Spleen (tissue), 11 donors: ENCODE data around the gene KIAA2012. TPM values are rescaled to one million over a fixed set of nuclear protein-coding genes. Genes with fewer than 3 reads are reported as not detected.

Source experiments
- DNase-seq: peaks from one replicate; pipeline ENCODE4 v3.0.0-alpha.2; 2020
- H3K27ac ChIP-seq, 8 donors: fragments of 200-600 bp; sonication (generic) in 7 of 8; 1 replicate in 4 of 8; 2 replicates in 4 of 8; pipeline versions ENCODE4 v1.5.0 to v1.8.0; 2016 to 2021; ENCODE audit warnings: inconsistent platforms in 4 of 8, mild to moderate bottlenecking in 4 of 8, moderate library complexity in 1 of 8
- H3K27me3 ChIP-seq, 7 donors: fragments of 200-600 bp; sonication (generic) in 6 of 7; replicated peaks in 1 of 7; 1 replicate in 4 of 7; 2 replicates in 3 of 7; pipeline versions ENCODE4 v1.5.0 to v1.8.0; 2016 to 2021; ENCODE audit warnings: inconsistent platforms in 3 of 7, mild to moderate bottlenecking in 1 of 7
- H3K36me3 ChIP-seq, 6 donors: fragments of 200-600 bp; sonication (generic) in 5 of 6; 1 replicate in 4 of 6; 2 replicates in 2 of 6; pipeline versions ENCODE4 v1.5.0 to v1.8.0; 2016 to 2021; ENCODE audit warnings: inconsistent platforms in 2 of 6
- H3K4me1 ChIP-seq, 6 donors: fragments of 200-600 bp; sonication (generic) in 5 of 6; 1 replicate in 3 of 6; 2 replicates in 3 of 6; pipeline versions ENCODE4 v1.5.0 to v1.8.0; 2016 to 2021; ENCODE audit warnings: inconsistent platforms in 3 of 6
- H3K4me3 ChIP-seq, 8 donors: fragments of 200-600 bp; sonication (generic) in 7 of 8; 1 replicate in 4 of 8; 2 replicates in 4 of 8; pipeline versions ENCODE4 v1.5.0 to v1.8.0; 2016 to 2021; ENCODE audit warnings: inconsistent platforms in 4 of 8, mild to moderate bottlenecking in 4 of 8, moderate library complexity in 2 of 8
- H3K9me3 ChIP-seq, 8 donors: fragments of 200-600 bp; sonication (generic) in 7 of 8; 1 replicate in 4 of 8; 2 replicates in 4 of 8; pipeline versions ENCODE4 v1.5.0 to v1.8.0; 2016 to 2021; ENCODE audit warnings: inconsistent platforms in 4 of 8
- CTCF ChIP-seq, 11 experiments: fragments of 200-600 bp in 7 of 11; fragments of 450-650 bp in 4 of 11; sonication (generic) in 4 of 11; IDR thresholded peaks in 8 of 11; conservative IDR thresholded peaks in 3 of 11; 1 replicate in 7 of 11; 2 replicates in 4 of 11; pipeline versions ENCODE4 v1.4.0 to v1.8.0; 2016 to 2021; ENCODE audit warnings: antibody characterized with exemption in 11 of 11, inconsistent platforms in 4 of 11, mild to moderate bottlenecking in 1 of 11
- POLR2A ChIP-seq, 3 donors: fragments of 450-650 bp; IDR thresholded peaks; one replicate each; pipeline ENCODE4 v1.5.1; 2017; ENCODE audit warnings: antibody characterized with exemption in 3 of 3, mild to moderate bottlenecking in 1 of 3
- POLR2AphosphoS5 ChIP-seq, 3 donors: sonication (generic); formaldehyde crosslinking; IDR thresholded peaks; one replicate each; pipeline ENCODE4 v1.5.1; 2017; ENCODE audit warnings: antibody characterized with exemption in 3 of 3
- WGBS, 5 donors: extraction: QIAGEN DNeasy Blood & Tissue Kit in 3 of 5; methylation state at CpG; one replicate each; pipeline versions ENCODE4 v1.1.5 to v1.1.7; 2013 to 2018; 5-methylcytosine and 5-hydroxymethylcytosine counted together
- intact Hi-C: fragments of 100-400 bp; cut with DNase I; formaldehyde crosslinking; loops from one replicate; pipeline ENCODE4 v1.15.0; 2023; ENCODE audit warnings: low total_unique reads
- polyA plus RNA-seq, 3 donors: library from polyadenylated mRNA; stranded (reverse); fragments of 200-250 nt; gene quantifications; one replicate each; pipeline ENCODE4 v1.2.1, GENCODE V29; 2013
- total RNA-seq, 7 donors: library from RNA; depleted of rRNA in 3 of 7; stranded (reverse); fragments of >200 nt in 3 of 7; fragmentation: NEBNext Ultra II Directional in 4 of 7; extraction: Animal tissue kit (Norgen Biotek cat#: 25700) in 4 of 7; gene quantifications; one replicate each; pipeline versions ENCODE4 v1.1.0 to v1.2.1, GENCODE V29; 2016 to 2021
- donor health status: healthy with polysubstance abuse.
- donor health status: DM: no; HTN: no; CAD: no; lungs with moderate emphysema.
- donor health status: DM: no; HTN: no; CAD: no.
- donor health status: Bipolar disorder and iron deficiency.
- donor health status: healthy.
- donor health status: DM: no; HTN: no; CAD: no.
- donor health status: DM: yes; HTN: yes; CAD: no.

The KIAA2012 gene
- total and polyA plus RNA-seq, 10 donors: not detected

DNA sequence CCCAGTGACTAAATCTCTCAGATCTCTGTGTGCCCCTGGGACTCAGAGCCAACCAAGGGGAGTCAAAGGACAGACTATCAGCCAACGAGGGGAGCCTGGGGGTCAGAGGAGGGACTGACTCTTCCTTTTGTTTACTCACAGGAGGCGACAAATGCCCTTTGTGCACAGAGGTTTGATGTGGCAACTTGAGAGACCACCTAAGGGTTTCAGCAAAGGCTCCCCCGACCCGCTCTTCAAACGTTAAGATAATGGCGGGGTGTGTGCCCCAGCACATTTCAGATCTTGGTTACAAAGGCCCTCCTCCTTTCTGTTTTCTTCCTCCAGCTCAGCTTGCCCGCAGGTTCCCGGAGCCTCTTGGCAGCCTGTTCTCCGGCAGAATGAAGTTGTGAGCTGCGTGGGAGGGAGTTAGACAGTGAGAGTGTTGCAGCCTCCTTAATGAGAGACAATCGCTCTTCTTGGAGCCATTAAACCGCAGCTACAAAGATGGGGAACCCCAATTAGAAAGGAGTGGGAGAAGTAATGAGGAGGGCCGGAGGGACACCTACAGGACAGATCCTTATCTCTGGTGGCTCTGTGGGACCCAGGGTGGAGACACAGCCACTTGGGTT lies 76.2 kb downstream of the KIAA2012 start:
- no peak overlapping the region for H3K27ac ChIP-seq
- no peak for DNase-seq
- 70 to 88% (median 73%) methylated on average over 12 to 13 of the region's 13 CpGs for WGBS, 5 donors
- peaks cover 0 to 6% (median 0%) of the 10 kb centered on the region in 6 donors for H3K4me1 ChIP-seq
- no peak overlapping the region for H3K4me3 ChIP-seq
- intact Hi-C loops: no loop called here
- no peaks in the 10 kb centered on the region for H3K36me3 ChIP-seq
- TF ChIP-seq CTCF (IDR thresholded peaks at IDR 0.05 in 8 of 11, conservative IDR thresholded peaks at IDR 0.05 in 3 of 11) (no peak), POLR2AphosphoS5 (IDR thresholded peaks at IDR 0.05) (no peak), POLR2A (IDR thresholded peaks at IDR 0.05) (no peak)
- no peaks in the 10 kb centered on the region for H3K27me3 ChIP-seq
- no peaks in the 10 kb centered on the region for H3K9me3 ChIP-seq

- Histone ChIP-seq H3K27ac (no peak overlapping the region), H3K4me1 (peaks cover 0 to 6% (median 0%) of the 10 kb centered on the region in 6 donors), H3K9me3 (no peaks in the 10 kb centered on the region), H3K27me3 (no peaks in the 10 kb centered on the region), H3K4me3 (no peak overlapping the region), H3K36me3 (no peaks in the 10 kb centered on the region)
- 72 to 88% (median 86%) methylated on average over 4 of the region's 4 CpGs for WGBS, 5 donors
- no peak for DNase-seq
- intact Hi-C loops: no loop called here
- no peak for TF ChIP-seq CTCF (IDR thresholded peaks at IDR 0.05 in 8 of 11, conservative IDR thresholded peaks at IDR 0.05 in 3 of 11)
- no peak for TF ChIP-seq POLR2AphosphoS5 (IDR thresholded peaks at IDR 0.05)
- TF ChIP-seq POLR2A (IDR thresholded peaks at IDR 0.05): no peak
These were observed 76.9 kb downstream of the KIAA2012 start for GRCh38 chr2:202149936-202150335.

- Histone ChIP-seq H3K4me1 (peaks cover 0 to 6% (median 0%) of the 10 kb centered on the region in 6 donors), H3K27ac (no peak overlapping the region), H3K9me3 (no peaks in the 10 kb centered on the region), H3K4me3 (no peak overlapping the region), H3K36me3 (no peaks in the 10 kb centered on the region), H3K27me3 (no peaks in the 10 kb centered on the region)
- intact Hi-C loops: no loop called here
- DNase-seq: no peak
- 47 to 67% (median 52%) methylated on average over 5 of the region's 5 CpGs for WGBS, 5 donors
- TF ChIP-seq CTCF (IDR thresholded peaks at IDR 0.05 in 8 of 11, conservative IDR thresholded peaks at IDR 0.05 in 3 of 11): no peak
- TF ChIP-seq POLR2AphosphoS5 (IDR thresholded peaks at IDR 0.05): no peak
These were observed 79.2 kb downstream of the KIAA2012 start for GRCh38 chr2:202152104-202152715.

- Histone ChIP-seq H3K36me3 (no peaks in the 10 kb centered on the region), H3K4me3 (no peak overlapping the region), H3K4me1 (no peaks in the 10 kb centered on the region), H3K9me3 (no peaks in the 10 kb centered on the region), H3K27ac (no peak overlapping the region), H3K27me3 (no peaks in the 10 kb centered on the region)
- intact Hi-C loops: no loop called here
- 86 to 94% (median 90%) methylated on average over 9 of the region's 9 CpGs for WGBS, 5 donors
- no peak for DNase-seq
- TF ChIP-seq CTCF (IDR thresholded peaks at IDR 0.05 in 8 of 11, conservative IDR thresholded peaks at IDR 0.05 in 3 of 11): no peak
- TF ChIP-seq POLR2A (IDR thresholded peaks at IDR 0.05): no peak
- TF ChIP-seq POLR2AphosphoS5 (IDR thresholded peaks at IDR 0.05): no peak
These were observed 81.6 kb downstream of the KIAA2012 start for GRCh38 chr2:202154613-202155012.
